HG03045 (cell line): ENCODE data around the gene GPR157.
A peak's percentile ranks its signal among the peaks of the same experiment; 100 is the strongest.

Experiments used
- ATAC-seq: cut with Tn5 transposase; IDR thresholded peaks from one replicate; pipeline ENCODE4 v1.9.1; 2021; ENCODE audit warnings: mild to moderate bottlenecking, moderate library complexity; ENCODE audit not compliant: unreplicated experiment

GPR157 gene

DNA sequence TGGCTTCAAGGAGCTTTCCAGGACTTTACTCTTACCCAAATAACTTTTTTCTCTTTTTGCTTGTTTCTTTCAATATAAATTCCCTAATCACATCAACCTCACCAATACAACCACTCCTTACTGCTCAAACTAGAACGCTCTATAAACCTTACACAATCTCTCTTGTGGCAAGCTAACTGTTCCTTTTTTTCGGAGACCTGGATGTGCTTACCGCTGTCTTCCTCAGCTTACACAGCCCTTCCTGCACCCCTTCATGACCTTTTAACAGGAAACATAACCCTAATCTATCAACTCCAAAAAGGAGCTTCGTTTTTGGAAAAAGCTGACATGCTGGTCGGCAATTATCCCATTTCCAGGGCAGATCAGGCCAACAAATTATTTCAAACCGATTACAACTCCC lies 35.3 kb downstream of the GPR157 start:
- no peak for ATAC-seq

DNA sequence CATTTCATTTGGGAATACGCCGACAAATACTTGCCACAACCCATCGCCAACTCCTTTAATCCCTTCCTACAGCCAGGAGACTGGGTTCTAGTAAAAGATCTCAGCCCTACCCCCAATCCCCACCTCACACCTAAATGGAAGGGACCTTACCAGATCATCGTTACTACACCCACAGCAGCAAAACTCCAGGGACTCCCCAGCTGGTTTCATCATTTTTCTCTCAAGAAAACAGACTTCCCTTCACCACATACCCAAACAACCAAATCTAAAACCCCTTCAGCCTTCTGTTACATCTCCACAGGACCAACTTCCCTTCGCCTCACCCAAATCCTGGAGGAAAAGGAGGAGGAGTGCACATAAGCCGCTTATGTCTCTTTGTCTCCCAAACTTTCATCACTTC lies 35.8 kb downstream of the GPR157 start:
- no peak for ATAC-seq

DNA sequence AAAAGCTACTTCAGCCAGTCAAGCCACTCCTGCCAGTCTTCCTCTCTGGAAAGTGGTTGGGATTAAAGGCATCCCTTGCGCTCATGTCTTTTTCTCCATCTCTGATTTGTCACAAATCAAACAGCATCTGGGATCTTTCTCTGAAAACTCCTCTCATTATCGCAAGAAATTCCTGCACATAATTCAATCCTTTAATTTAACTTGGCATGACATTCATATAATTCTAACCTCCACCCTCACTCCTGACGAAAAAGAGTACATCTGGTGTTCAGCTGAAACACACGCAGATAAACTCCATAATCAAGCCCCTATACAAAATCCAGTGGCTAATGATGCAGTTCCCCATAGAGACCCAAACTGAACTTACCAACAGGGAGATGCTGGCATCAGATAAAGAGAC lies 40.1 kb downstream of the GPR157 start:
- no peak for ATAC-seq

DNA sequence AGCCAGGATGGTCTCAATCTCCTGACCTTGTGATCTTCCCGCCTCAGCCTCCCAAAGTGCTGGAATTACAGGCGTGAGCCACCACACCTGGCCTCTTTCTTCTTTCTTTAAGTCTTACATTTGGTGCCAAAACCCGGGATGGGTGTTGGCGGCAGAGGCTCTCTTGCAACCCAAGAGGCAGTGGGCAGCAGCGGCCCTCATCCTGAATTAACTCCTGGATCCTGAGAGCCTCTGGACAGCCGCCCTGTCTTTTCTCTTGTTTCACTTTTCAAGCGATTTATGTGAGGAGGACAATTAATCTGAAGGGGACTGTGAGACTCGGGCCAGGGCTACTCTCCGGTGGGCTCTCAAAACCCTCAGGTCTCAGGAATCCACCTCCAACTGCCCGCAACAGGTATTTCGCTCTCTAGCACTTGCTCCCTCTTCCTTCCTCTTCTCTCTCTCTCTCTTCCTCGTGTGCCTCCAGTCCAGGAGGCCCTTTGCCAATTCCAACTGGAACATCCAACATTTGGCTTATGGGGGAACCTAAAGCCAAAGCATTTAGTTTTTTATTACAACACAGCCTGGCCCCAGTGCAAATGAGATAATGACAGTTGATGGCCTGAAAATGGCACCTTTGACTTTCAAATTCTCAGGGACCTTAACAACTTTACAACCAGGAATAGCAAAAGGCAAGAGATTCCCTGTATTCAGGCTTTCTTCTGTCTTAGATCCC lies 41.3 kb downstream of the GPR157 start:
- ATAC-seq, result no peak

DNA sequence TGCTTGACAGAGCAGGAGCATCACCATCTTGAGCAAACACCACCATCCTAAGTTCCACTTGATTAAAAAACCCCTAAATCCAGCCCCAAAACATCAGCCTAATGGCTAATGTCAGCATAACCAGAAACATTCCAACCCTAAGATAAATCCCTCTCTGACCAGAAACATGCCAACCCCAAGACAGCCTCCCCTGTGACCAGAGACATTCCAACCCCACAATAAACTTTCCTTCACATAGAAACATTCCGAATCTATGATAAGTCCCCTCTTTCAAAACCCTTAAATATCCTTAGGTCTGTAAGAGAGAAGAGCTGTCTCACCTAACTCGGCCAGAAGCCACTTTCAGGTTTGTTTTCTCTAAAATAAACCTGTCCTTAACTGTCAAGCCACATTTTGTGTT lies 42.1 kb downstream of the GPR157 start:
- ATAC-seq, result no peak

DNA sequence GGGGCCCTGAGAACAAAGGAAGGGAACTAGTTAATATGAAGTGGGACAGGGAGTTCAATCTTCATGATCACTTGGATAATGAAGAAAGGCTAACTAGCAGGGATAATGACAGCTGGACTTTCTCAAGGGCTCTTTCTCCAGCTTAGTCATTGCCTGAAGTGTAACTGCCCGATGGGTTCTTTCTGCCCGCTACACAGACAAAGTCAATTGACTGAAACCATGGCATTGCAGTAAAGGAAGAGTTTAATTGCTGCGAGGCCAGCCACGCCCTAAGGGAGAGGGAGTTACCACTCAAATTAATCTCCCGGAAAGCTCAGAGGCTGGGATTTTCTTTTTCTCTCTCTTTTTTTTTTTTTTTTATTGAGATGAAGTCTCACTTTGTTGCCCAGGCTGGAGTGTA lies 42.9 kb downstream of the GPR157 start:
- no peak for ATAC-seq

DNA sequence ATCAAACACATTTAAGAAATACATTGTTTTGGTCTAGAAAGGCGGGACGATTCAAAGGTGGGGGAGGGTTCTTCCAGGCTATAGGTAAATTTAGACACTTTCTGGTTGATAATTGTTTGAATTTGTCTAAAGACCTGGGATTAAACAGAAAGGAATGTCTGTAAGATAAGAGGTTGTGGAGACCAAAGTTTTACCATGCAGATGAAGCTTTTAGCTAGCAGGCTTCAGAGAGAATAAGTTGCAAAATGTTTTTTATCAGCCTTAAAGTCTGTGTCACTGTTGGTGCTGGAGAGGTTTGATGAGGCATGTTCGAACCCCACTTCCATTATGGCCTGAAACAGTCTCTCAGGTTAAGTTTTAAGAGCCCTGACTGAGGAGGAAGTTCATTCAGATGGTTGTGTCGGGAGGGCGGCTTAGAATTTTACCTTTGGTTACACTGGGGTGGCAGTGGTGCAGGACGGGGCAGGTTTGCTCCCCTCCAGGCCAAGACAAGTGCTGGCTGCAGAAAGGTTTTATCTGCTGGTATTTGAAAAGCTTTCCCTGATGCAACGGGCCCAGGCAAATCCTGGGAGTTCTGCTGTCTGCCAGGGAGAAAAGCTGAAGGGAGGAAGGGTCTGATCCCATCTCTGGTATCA lies 43.5 kb downstream of the GPR157 start:
- no peak for ATAC-seq

DNA sequence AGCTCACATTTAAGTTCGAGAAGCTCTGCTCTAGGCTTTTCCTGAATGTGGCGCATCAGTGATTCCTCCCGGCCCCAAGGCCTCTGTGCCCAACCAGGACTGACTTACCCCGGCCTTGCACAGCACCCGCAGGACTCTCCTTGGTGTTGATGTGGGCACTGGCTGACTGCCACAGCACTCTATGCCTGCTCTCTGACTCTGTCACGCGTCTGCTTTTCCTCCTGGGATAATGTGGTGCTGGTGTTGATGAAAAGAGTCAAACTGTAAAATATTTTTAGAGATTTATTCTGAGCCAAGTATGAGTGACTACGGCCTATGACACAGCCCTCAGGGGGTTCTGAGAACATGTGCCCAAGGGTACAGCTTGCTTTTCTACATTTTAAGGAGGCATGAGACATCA lies 44.0 kb downstream of the GPR157 start:
- no peak for ATAC-seq

DNA sequence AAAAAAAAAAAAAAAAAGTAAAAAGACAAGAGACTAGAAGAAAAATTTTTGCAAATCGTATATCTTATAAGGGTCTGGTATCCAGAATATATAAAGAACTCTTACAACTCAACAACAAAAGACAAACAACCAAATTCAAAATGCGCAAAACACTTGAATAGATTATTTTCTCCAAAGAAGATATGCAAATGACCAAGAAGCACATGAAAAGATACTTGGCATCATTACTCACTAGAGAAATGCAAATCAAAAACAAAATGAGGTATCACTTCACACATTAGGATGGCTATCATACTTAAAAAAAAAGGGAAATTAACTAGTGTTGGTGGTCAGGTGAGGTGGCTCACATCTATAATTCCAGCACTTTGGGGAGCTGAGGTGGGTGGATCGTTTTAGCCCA lies 47.4 kb downstream of the GPR157 start:
- ATAC-seq, result no peak

DNA sequence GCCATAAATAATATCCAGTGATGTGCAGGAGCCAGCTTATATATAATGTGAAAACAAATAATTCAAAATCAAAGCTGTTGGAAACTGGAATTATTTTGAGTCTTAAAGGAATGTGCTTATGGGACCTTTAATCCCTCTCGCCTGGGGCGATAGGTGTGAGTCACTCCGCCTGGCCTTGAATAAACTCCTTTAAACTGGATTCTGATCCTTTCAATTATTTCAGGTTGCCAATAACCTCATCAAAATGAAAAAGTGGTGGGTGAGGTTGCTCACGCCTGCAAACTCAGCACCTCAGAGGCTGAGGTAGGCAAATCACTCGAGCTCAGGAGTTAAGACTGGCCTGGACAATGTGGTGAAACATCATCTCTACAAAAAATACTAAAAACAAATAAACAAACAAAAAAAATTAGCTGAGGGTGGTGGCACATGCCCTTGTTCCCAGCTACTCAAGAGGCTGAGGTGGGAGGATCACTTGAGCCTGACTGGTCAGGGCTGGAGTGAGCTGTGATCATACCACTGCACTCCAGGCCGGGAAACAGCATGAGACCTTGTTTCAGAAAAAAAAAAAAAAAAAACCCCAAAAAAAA lies 48.1 kb downstream of the GPR157 start:
- ATAC-seq, result peak; percentile 21

DNA sequence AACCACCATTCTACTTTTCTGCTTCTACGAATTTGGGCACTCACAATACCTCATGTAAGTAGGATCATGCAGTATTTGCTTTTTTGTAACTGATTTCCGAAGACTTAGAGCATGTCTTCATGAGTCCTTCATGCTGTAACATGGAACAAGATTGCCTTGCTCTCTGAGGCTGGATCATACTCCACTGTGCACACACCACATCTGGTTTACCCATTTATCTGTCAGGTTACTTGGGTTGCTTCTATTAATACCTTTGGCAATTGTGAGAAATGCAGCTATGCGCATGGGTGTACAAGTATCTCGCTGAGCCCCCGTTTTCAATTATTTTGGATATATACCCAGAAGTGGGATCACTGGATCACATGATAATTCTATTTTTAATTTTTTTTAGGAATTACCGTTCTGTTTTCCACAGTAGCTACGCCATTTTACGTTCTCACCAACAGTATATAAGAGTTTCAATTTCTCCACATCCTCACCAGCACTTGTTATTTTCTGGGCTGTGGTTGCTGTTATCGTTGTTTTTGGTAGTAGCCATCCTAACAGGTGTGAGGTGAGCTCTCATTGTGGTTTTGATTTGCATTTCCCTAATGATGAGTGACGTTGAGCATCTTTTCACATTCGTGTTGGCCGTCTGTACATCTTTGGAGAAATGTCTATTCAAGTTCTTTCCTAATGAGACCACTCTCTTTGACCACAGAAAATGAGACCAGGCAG lies 48.8 kb downstream of the GPR157 start:
- ATAC-seq, result peak; percentile 56

DNA sequence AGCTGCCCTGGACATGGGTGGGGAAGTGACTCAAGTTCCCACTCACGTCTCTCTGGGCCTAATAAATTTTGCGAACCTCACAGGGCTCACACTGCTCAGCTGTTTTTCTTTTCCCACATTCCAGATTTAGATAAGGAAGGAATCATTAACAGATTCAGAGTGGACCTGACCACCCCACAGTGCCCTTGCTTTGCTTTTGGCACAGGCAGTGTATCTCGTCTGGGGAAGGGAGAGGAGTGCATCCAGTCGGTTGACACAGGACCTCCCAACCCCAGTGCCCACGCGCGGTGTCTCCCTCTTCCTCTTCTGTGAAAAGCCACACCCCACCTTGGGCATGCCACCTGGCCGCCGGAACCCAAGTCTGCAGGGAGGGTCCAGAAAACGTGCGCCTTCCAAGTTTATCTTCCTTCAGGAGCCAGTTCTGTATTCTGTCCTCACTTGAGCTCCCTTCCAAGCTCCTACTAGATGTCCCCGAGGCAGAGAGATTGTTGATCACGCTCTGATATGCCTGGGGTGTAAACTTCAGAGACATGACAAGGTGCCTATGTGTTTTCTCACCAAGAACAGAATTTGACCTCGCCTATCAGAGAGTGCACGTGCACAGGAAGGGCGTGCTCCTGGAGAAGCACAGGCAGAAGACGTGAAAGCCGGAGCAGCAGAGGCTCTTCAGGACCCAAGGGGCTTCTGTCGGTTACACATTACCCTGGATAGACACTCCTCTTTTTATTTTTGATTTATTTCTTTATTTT lies 50.0 kb downstream of the GPR157 start:
- ATAC-seq, result no peak

DNA sequence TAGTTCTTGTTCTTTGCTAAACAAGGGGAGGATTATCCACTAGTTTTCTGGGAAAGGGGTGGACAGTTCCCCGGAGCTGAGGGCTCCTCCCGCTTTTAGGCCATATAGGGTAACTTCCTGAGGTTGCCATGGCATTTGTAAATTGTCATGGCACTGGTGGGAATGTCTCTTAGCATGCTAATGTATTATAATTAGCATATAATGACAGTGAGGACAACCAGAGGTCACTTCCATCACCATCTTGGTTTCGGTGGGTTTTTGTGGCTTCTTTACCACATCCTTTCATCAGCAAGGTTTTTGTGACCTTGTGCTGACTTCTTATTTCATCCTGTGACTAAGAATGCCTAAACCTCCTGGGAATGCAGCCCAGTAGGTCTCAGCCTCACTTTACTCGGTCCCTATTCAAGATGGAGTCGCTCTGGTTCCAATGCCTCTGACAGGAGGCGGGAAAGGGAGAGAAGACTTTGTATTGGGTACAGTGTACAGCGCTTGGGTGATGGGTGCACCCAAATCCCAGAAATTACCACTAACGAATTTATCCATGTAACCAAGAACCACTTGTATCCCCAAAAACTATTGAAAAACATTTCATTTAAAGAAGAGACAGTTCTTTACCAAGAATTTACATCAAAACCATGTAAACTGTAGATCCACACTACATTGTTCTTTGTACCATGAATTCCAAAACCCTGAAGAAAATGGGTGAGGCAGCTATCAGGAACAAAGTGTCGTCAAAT lies 50.7 kb downstream of the GPR157 start:
- no peak for ATAC-seq

DNA sequence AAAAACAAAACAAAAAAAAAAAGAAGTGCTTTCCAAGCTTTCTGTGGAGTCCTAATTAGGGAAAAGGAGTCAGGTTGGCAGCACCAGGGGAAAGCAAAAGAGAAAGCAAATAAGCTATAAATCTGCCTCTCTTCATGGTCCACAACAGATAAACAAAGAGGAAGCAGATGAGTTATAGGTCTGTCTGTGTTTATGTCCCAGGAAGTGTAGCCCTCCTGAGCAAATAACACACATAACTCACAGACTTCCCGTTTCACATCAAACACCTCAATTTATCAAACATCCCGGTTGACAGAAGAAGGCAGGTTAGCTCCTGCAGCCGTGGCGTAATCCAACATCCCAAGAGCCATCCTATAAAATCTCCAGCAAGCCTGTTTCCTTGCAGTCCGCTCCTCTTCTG lies 53.9 kb downstream of the GPR157 start:
- no peak for ATAC-seq

DNA sequence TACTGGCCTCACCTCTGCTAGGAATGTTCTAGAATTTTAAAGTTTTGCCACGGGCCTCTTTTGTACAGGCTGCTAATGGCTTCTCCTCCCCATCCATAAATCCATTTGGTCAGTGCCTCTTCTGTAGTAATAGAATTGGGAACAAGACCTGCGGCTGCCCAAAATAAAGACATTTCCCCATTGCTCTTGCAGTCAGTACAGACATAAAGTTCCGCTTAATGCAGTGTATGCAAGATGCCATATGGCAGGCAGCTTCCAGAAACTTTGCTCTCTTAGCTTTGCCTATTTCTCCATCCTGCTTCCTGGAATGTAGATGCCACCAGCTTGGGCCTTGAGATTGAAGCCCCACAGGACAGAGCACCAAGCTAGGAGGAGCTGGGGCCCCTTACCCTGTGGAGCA lies 55.8 kb downstream of the GPR157 start:
- no peak for ATAC-seq

DNA sequence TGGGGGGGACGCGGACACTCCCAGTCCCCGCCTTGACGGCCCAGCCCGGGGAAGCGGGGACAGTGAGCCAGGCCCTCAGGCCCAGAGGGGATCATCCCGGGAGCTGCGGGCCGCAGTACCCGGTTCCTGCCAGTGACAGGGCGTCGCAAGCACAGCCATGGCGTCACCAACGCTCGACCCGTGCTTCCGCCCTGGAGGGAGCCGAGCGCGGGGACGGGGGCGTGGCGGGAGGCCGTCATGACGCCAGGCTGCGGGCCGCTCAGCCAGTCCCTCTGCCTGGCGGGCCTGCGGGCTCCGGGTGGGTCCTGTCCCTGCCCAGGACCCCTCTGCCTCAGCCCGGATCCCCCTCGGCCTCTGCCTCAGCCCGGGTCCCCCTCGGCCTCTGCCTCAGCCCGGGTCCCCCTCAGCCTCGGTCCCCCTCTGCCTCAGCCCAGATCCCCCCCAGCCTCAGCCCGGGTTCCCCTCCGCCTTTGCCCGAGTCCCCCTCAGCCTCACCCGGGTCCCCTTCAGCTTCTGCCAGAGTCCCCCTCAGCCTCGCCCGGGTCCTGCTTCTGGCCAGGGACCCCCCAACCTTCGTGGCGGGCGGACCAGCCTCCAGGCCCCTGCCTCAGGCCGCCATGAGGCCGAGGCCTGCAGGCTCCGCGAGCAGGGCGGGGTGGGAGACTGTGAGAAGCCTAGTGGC lies 57.2 kb downstream of the GPR157 start:
- ATAC-seq, result no peak

DNA sequence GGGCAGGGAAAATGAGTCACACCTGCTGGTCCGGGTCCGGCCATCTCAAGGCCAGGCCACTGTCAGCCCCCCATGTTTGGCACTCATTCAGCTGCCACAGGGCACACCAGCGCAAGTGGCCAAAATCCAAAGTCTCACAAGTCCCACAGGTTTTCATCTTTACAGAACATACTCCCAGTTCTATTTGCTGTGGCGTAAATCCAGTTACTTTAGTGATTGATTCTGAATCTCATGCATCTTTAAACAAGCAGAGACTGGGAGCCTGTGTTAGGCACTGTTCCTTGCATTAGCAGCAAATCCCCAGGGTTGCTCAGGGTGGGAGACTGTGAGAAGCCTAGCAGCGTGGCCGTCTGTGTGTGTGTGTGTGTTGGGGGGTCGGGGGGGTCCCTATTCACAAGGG lies 58.4 kb downstream of the GPR157 start:
- ATAC-seq, result no peak

DNA sequence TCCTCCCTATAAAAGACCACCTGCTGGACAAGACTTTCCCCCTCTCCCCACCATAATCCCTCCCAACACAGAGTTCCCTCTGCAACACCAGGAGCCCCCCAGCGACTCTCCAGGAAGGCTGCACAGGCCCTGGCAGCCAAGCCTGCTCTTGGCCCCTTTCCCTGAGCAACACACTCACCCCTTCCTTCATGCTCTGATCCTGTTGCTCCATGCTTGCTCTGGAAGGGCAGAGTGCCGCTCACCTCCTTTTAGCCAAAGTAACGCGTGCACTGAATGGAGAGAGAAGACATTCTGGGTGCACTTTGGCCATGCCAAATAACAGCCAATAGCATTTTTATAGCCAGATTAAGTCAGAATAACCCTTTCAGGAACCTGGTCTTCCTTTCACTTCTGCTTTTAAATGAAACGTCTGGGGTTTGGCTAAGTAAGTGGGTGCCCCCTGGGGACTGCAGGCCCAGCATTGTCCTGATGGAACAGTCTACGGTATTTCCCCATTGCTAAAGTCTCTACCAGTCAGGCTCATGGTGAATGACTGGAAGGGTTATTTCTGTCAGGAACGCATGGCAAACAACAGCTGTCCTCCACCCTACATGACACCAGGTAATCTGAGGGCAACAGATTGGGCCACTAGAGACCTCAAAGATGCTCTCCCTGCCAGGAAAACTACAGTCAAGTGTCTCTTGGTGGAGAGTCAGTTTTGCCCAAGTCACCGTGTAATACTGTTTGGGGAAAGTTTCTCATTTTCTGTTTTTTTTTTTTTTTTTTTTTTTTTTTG lies 59.4 kb downstream of the GPR157 start, which contains the start of gene SLC2A5:
TSS of gene SLC2A5 (minus strand) at position 310 of the 775 bp plus-strand sequence. CDS start at position 211, 99 bp downstream.
- ATAC-seq, result peak; percentile 87

DNA sequence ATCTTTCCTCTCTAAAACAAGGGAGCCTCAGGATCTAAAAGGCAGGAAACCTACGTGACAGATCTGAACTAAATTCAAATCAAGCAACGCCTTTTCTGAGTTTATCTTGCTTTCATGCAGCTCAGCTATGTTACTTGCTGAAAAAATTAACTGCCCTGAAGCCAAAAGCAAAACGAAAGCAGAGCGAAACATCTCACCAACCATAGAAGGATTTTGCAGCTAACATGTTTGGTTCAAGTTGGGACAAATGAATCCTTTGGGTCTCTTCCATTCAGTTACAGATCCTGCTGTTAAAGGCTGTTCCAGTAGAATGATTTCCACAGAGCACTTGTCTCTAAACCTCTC lies 59.9 kb downstream of the GPR157 start:
- ATAC-seq, result no peak
